Left lung (tissue), 10 donors: ENCODE results near the gene ATPAF1. TPM values are rescaled to one million over a fixed set of nuclear protein-coding genes. Genes with fewer than 3 reads are reported as not detected.

Source experiments
- ATAC-seq: fragments of 200-7000 bp; cut with Tn5 transposase; one replicate; pipeline ENCODE4 v1.9.1; 2020; ENCODE audit warnings: moderate library complexity
- DNase-seq, 4 donors: peaks; one replicate each; pipeline ENCODE4 v3.0.0-alpha.2; 2013 to 2020
- H3K27ac ChIP-seq, 2 donors: fragments of 200-600 bp; sonication (generic) in 1 of 2; one replicate each; pipeline versions ENCODE4 v1.5.0 to v1.8.0; 2020 to 2021
- H3K27me3 ChIP-seq, 2 donors: fragments of 200-600 bp; sonication (generic) in 1 of 2; one replicate each; pipeline versions ENCODE4 v1.5.0 to v1.8.0; 2020 to 2021
- H3K36me3 ChIP-seq, 2 donors: fragments of 200-600 bp; sonication (generic) in 1 of 2; one replicate each; pipeline versions ENCODE4 v1.5.0 to v1.8.0; 2020 to 2021
- H3K4me1 ChIP-seq, 2 donors: fragments of 200-600 bp; one replicate each; pipeline ENCODE4 v1.8.0; 2021
- H3K4me3 ChIP-seq, 2 donors: fragments of 200-600 bp; sonication (generic) in 1 of 2; one replicate each; pipeline versions ENCODE4 v1.5.0 to v1.8.0; 2020 to 2021; ENCODE audit warnings: mild to moderate bottlenecking in 1 of 2
- H3K9me3 ChIP-seq, 2 donors: fragments of 200-600 bp; sonication (generic) in 1 of 2; one replicate each; pipeline versions ENCODE4 v1.5.0 to v1.8.0; 2020 to 2021
- intact Hi-C, 2 donors: fragments of 100-400 bp; cut with DNase I; formaldehyde crosslinking; loops; one replicate each; pipeline versions ENCODE4 v1.11.2 to v1.14.2; 2022
- polyA plus RNA-seq, 6 donors: library from polyadenylated mRNA; unstranded; fragments of 120-200 nt; gene quantifications; one replicate each; pipeline ENCODE4 v1.2.1, GENCODE V29; 2013; ENCODE audit not compliant: insufficient read length in 6 of 6
- total RNA-seq, 2 donors: library from RNA; stranded (reverse); fragmentation: NEBNext Ultra II Directional; extraction: Animal tissue kit (Norgen Biotek cat#: 25700); gene quantifications; one replicate each; pipeline ENCODE4 v1.2.1, GENCODE V29; 2021
- TF ChIP-seq, protein P1 (sequence below), 2 donors: fragments of 200-600 bp; sonication (generic) in 1 of 2; IDR thresholded peaks; one replicate each; pipeline versions ENCODE4 v1.5.0 to v1.8.0; 2021; ENCODE audit warnings: antibody characterized with exemption in 2 of 2
- donor health status: DM: no; HTN: yes; CAD: no.
- donor health status: DM: no; HTN: no; CAD: no.

ATPAF1 gene
- total and polyA plus RNA-seq, 8 donors, result 34.3 to 90.0 (median 76.4) TPM

DNA sequence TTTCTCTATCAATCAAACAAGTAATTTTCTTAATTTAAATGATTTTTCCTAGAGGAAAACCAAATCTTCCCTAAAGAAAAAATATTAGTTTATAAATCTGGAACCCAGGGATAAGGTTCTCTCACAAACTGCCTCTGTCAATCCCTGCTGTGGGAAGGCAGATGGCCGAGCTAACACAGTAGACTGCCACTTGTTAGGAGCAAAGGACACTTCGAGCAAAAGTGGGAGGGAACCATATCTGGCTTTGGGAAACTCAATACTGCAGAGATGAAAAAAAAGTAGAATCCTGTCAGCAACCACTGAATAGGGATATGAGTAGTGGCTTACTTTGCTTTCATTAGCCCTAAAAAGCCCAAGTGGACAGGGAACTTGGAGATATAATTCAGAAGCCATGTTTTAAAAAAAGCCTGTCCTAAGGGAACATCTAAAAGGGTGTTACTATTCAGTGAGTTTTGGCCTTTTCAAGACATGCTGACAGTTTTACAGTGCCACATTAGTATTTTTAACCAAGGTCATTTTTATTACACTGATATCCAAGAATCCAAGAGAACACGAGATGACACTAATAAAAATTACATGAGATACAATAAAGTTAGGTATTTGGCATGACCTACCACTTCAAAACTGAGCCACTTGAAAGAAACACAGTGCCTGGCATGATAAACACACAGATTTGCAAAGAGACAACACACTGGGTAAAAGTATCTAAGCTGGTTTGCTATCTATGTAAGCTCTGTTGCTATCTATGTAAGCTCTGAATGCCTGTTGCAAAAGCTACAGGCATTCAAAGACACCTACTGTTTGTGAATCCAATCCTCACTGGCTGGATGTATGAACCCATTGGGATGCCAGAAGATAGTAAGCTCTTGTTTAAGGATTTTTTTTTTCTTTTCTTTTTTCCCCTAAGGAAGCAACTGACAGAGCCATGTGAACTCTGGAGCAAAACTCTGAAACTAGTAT lies 24.9 kb upstream of the ATPAF1 start:
- DNase-seq (no peak), ATAC-seq (no peak)
- H3K4me3 ChIP-seq, result no peak overlapping the region
- intact Hi-C loops, result no loop called here
- TF ChIP-seq, protein P1, sequence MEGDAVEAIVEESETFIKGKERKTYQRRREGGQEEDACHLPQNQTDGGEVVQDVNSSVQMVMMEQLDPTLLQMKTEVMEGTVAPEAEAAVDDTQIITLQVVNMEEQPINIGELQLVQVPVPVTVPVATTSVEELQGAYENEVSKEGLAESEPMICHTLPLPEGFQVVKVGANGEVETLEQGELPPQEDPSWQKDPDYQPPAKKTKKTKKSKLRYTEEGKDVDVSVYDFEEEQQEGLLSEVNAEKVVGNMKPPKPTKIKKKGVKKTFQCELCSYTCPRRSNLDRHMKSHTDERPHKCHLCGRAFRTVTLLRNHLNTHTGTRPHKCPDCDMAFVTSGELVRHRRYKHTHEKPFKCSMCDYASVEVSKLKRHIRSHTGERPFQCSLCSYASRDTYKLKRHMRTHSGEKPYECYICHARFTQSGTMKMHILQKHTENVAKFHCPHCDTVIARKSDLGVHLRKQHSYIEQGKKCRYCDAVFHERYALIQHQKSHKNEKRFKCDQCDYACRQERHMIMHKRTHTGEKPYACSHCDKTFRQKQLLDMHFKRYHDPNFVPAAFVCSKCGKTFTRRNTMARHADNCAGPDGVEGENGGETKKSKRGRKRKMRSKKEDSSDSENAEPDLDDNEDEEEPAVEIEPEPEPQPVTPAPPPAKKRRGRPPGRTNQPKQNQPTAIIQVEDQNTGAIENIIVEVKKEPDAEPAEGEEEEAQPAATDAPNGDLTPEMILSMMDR (IDR thresholded peaks at IDR 0.05), result no peak
- H3K27me3 ChIP-seq, result no peaks in the 10 kb centered on the region
- no peak overlapping the region for H3K27ac ChIP-seq
- H3K4me1 ChIP-seq, result peaks cover 0 to 1% of the 10 kb centered on the region in 2 donors
- H3K9me3 ChIP-seq, result no peaks in the 10 kb centered on the region
- H3K36me3 ChIP-seq, result peaks cover 0 to 80% of the 10 kb centered on the region in 2 donors

DNA sequence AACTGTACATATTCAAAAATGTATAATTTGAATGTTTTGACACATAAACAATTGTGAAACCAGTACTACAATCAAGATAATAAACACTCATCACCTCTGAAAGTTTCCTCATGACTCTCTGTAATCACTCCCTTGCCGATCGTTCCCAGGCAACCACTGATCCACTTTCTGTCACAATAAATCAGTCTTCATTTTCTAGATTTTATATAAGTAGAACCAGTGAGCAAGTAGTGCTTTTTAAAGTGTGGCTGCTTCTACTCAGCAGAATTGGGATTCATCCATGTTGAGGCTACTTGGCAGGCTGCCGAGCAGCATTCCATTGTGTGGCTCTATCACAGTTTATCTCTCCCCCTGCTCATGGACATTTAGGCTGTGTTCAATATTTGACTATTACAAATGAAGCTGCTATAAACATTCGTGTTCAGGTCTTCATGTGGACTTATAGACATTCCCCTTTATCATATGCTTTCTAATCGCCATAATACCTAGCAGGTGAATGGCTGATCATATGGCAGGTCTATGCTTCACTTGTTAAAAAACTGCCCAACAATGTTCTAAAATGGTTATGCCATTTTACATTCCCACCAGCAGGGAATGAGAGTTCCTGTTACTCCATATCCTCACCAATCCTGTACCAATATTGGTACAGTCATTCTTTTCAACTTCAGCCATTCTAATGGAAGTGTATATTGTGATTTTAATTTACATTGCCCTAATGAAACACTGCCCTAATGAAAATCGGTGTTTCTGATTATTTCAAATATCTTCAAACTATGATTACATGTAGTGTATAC lies 24.0 kb upstream of the ATPAF1 start:
- no peaks in the 10 kb centered on the region for H3K9me3 ChIP-seq
- no peak overlapping the region for H3K4me3 ChIP-seq
- peaks cover under 1 to 10% of the 10 kb centered on the region in 2 donors for H3K4me1 ChIP-seq
- peaks cover 0 to 89% of the 10 kb centered on the region in 2 donors for H3K36me3 ChIP-seq
- H3K27me3 ChIP-seq, result no peaks in the 10 kb centered on the region
- TF ChIP-seq, protein P1 (IDR thresholded peaks at IDR 0.05), result no peak
- H3K27ac ChIP-seq, result no peak overlapping the region
- ATAC-seq (no peak), DNase-seq (no peak)
- intact Hi-C loops, result no loop called here

DNA sequence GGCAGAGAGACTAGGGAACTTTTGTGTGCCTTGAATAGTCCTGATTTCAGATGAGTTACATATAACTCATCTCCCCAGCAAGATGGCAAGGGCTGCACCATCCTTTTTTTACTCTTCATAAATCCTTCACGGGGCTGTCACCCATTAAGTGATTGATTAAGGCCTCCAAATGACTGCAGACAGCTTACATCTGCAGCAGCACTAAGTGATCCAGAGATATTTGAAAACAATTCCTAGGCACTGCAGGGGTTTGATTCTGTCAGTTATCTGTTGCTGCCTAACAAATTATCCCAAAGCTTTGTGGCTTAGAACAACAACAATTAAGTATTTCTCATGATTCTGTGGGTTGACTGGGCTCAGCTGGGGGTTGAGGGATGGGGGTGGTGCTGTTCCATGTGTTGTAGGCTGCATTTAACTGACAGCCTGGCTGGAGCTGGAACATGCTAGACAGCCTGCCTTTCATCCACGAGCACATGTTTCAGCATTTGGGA lies 22.8 kb upstream of the ATPAF1 start:
- Histone ChIP-seq H3K9me3 (no peaks in the 10 kb centered on the region), H3K27ac (no peak overlapping the region), H3K36me3 (peaks cover 0 to 89% of the 10 kb centered on the region in 2 donors), H3K27me3 (no peaks in the 10 kb centered on the region), H3K4me3 (no peak overlapping the region), H3K4me1 (peaks cover 4 to 22% of the 10 kb centered on the region in 2 donors)
- ATAC-seq, result no peak
- no peak for DNase-seq
- TF ChIP-seq, protein P1 (IDR thresholded peaks at IDR 0.05), result no peak
- intact Hi-C loops, result no loop called here

DNA sequence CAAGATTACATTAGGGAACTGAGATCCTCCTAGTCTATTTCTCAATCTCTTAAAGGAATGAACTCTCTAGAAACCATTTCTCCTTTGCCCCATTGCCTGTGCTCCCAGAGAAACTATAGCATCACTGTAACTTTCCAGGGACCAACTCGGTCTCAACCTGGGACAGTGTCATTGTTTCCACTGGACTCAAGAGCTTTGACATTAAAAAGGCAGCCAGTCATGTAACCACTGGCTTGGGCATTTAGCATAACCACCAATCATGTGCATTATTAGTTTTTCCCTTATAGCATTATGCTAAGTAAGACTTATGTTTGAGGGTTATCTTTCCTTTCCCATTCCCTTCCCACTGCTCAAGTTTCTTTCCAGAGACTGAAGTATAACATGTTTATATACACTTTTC lies 21.7 kb upstream of the ATPAF1 start:
- no peak for ATAC-seq
- peaks cover 4 to 22% of the 10 kb centered on the region in 2 donors for H3K4me1 ChIP-seq
- DNase-seq, result no peak
- TF ChIP-seq, protein P1 (IDR thresholded peaks at IDR 0.05), result no peak
- no peaks in the 10 kb centered on the region for H3K27me3 ChIP-seq
- intact Hi-C loops, result no loop called here
- no peak overlapping the region for H3K27ac ChIP-seq
- peaks cover 0 to 89% of the 10 kb centered on the region in 2 donors for H3K36me3 ChIP-seq
- H3K4me3 ChIP-seq, result no peak overlapping the region
- no peaks in the 10 kb centered on the region for H3K9me3 ChIP-seq

DNA sequence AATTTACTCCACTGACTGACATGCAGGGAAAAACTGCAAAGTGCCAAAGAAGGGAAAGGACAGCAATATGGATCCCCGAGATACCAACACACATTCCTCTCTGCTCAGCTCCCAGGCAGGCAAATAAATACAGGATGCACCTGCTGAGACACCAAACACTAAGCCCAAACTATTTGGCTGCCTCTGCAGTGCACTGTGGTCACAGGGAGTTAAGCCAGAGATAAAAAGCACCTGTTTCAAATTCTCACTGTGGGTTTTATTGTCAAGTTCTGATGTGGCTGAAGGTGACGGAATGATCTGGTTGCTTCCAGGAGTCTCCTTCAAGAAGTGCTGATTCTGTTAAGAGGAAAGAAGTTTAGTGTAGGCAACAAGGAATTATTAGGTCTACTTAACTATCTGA lies 21.2 kb upstream of the ATPAF1 start:
- TF ChIP-seq, protein P1 (IDR thresholded peaks at IDR 0.05), result no peak
- DNase-seq (no peak), ATAC-seq (no peak)
- H3K27me3 ChIP-seq, result no peaks in the 10 kb centered on the region
- H3K36me3 ChIP-seq, result peaks cover 0 to 90% of the 10 kb centered on the region in 2 donors
- intact Hi-C loops, result no loop called here
- H3K4me1 ChIP-seq, result peaks cover 4 to 22% of the 10 kb centered on the region in 2 donors
- no peaks in the 10 kb centered on the region for H3K9me3 ChIP-seq
- no peak overlapping the region for H3K27ac ChIP-seq
- H3K4me3 ChIP-seq, result no peak overlapping the region
